Activated CD8-positive, alpha-beta memory T cell treated with anti-CD3 and anti-CD28 coated beads, Interleukin-2, amount 50 U/mL, for 4 hours (primary cell): ENCODE data around the gene SEC14L3.

Source experiments
- DNase-seq: peaks from one replicate; pipeline ENCODE4 v3.0.0-alpha.2; 2020

Gene SEC14L3

GRCh38 chr22:30421695-30422480 is 49.9 kb downstream of the SEC14L3 start:
- DNase-seq, result no peak

GRCh38 chr22:30420347-30421125 is 51.3 kb downstream of the SEC14L3 start:
- DNase-seq, result no peak

- DNase-seq, result no peak
These were observed 55.0 kb downstream of the SEC14L3 start for GRCh38 chr22:30416837-30417236.

- no peak for DNase-seq
These were observed 55.4 kb downstream of the SEC14L3 start for GRCh38 chr22:30416403-30416802.

GRCh38 chr22:30414525-30415047 is 57.2 kb downstream of the SEC14L3 start:
- DNase-seq, result no peak

- no peak for DNase-seq
These were observed 57.9 kb downstream of the SEC14L3 start for GRCh38 chr22:30413745-30414524.

- DNase-seq, result no peak
These were observed 58.8 kb downstream of the SEC14L3 start for GRCh38 chr22:30413001-30413400.

- DNase-seq, result no peak
These were observed 60.0 kb downstream of the SEC14L3 start for GRCh38 chr22:30411780-30412179.
